HEK293 (cell line): Measurements from ENCODE around the gene RNF217.

Source experiments
- GLIS2 ChIP-seq: fragments of 450-650 bp; formaldehyde crosslinking; IDR thresholded peaks from 2 replicates; pipeline ENCODE4 v1.5.1; 2016; ENCODE audit warnings: missing biosample characterization, missing genetic modification characterization
- HOXA7 ChIP-seq: sonication (generic); formaldehyde crosslinking; IDR thresholded peaks from 2 replicates; pipeline ENCODE4 v1.8.1; 2022; ENCODE audit warnings: missing genetic modification reagents, borderline replicate concordance
- INSM2 ChIP-seq: fragments of 450-650 bp; formaldehyde crosslinking; IDR thresholded peaks from 2 replicates; pipeline ENCODE4 v1.5.1; 2016; ENCODE audit warnings: missing biosample characterization, missing genetic modification characterization
- PRDM1 ChIP-seq: fragments of 450-650 bp; formaldehyde crosslinking; IDR thresholded peaks from 2 replicates; pipeline ENCODE4; 2016; ENCODE audit warnings: missing biosample characterization, missing genetic modification characterization
- PRDM4 ChIP-seq: fragments of 450-650 bp; formaldehyde crosslinking; IDR thresholded peaks from 2 replicates; pipeline ENCODE4 v1.5.1; 2017; ENCODE audit warnings: missing biosample characterization, missing genetic modification characterization
- SETDB1 ChIP-seq: IDR thresholded peaks from one replicate; pipeline ENCODE4 v1.6.1; 2017; ENCODE audit warnings: mild to moderate bottlenecking, low read length, moderate library complexity, mixed read lengths; ENCODE audit not compliant: insufficient read length
- SP7 ChIP-seq: fragments of 450-650 bp; formaldehyde crosslinking; IDR thresholded peaks from 2 replicates; pipeline ENCODE4 v1.5.1; 2016; ENCODE audit warnings: missing biosample characterization, missing genetic modification characterization
- ZNF133 ChIP-seq: fragments of 450-650 bp; formaldehyde crosslinking; IDR thresholded peaks from 2 replicates; pipeline ENCODE4 v1.5.1; 2016; ENCODE audit warnings: missing biosample characterization, missing genetic modification characterization
- ZNF155 ChIP-seq: fragments of 450-650 bp; formaldehyde crosslinking; IDR thresholded peaks from 2 replicates; pipeline ENCODE4 v1.5.1; 2016; ENCODE audit warnings: missing biosample characterization, missing genetic modification characterization
- ZNF175 ChIP-seq: fragments of 450-650 bp; formaldehyde crosslinking; IDR thresholded peaks from 2 replicates; pipeline ENCODE4 v1.5.1; 2016; ENCODE audit warnings: missing biosample characterization, missing genetic modification characterization
- ZNF19 ChIP-seq: fragments of 450-650 bp; formaldehyde crosslinking; IDR thresholded peaks from 2 replicates; pipeline ENCODE4; 2016; ENCODE audit warnings: missing biosample characterization, missing genetic modification characterization, low read depth
- ZNF211 ChIP-seq: fragments of 450-650 bp; formaldehyde crosslinking; IDR thresholded peaks from 2 replicates; pipeline ENCODE4 v1.5.1; 2016; ENCODE audit warnings: low read depth, missing biosample characterization, missing genetic modification characterization
- ZNF311 ChIP-seq: fragments of 450-650 bp; formaldehyde crosslinking; IDR thresholded peaks from 2 replicates; pipeline ENCODE4 v1.5.1; 2017; ENCODE audit warnings: missing biosample characterization, missing genetic modification characterization, borderline replicate concordance
- ZNF362 ChIP-seq: fragments of 450-650 bp; formaldehyde crosslinking; IDR thresholded peaks from 2 replicates; pipeline ENCODE4 v1.5.1; 2016; ENCODE audit warnings: missing biosample characterization, missing genetic modification characterization
- ZNF37A ChIP-seq: fragments of 450-650 bp; IDR thresholded peaks from 2 replicates; pipeline ENCODE4 v1.5.1; 2018; ENCODE audit warnings: missing biosample characterization, missing genetic modification characterization
- ZNF404 ChIP-seq: fragments of 450-650 bp; formaldehyde crosslinking; IDR thresholded peaks from 2 replicates; pipeline ENCODE4 v1.5.1; 2017; ENCODE audit warnings: missing biosample characterization, missing genetic modification characterization
- ZNF473 ChIP-seq: fragments of 450-650 bp; formaldehyde crosslinking; IDR thresholded peaks from 2 replicates; pipeline ENCODE4 v1.5.1; 2017; ENCODE audit warnings: missing biosample characterization, missing genetic modification characterization
- ZNF48 ChIP-seq: fragments of 450-650 bp; formaldehyde crosslinking; IDR thresholded peaks from 2 replicates; pipeline ENCODE4 v1.5.1; 2016; ENCODE audit warnings: missing biosample characterization, missing genetic modification characterization
- ZNF488 ChIP-seq: fragments of 450-650 bp; formaldehyde crosslinking; IDR thresholded peaks from 2 replicates; pipeline ENCODE4 v1.5.1; 2016; ENCODE audit warnings: missing biosample characterization, missing genetic modification characterization
- ZNF596 ChIP-seq: fragments of 450-650 bp; IDR thresholded peaks from 2 replicates; pipeline ENCODE4 v1.5.0; 2018; ENCODE audit warnings: missing biosample characterization, mild to moderate bottlenecking, missing genetic modification characterization, moderate library complexity
- ZNF677 ChIP-seq: fragments of 450-650 bp; IDR thresholded peaks from 2 replicates; pipeline ENCODE4 v1.5.0; 2018; ENCODE audit warnings: missing biosample characterization, mild to moderate bottlenecking, missing genetic modification characterization, moderate library complexity
- ZNF692 ChIP-seq: fragments of 450-650 bp; formaldehyde crosslinking; IDR thresholded peaks from 2 replicates; pipeline ENCODE4 v1.5.1; 2016; ENCODE audit warnings: missing biosample characterization, missing genetic modification characterization
- ZNF76 ChIP-seq: fragments of 450-650 bp; formaldehyde crosslinking; IDR thresholded peaks from 2 replicates; pipeline ENCODE4; 2016; ENCODE audit warnings: low read depth, missing biosample characterization, missing genetic modification characterization, borderline replicate concordance
- TF ChIP-seq, protein P1 (sequence below): fragments of 450-650 bp; formaldehyde crosslinking; IDR thresholded peaks from 2 replicates; pipeline ENCODE4 v1.5.1; 2016; ENCODE audit warnings: missing biosample characterization, missing genetic modification characterization
- TF ChIP-seq, protein P2 (sequence below): fragments of 450-650 bp; formaldehyde crosslinking; IDR thresholded peaks from 2 replicates; pipeline ENCODE4 v1.5.1; 2016; ENCODE audit warnings: missing biosample characterization, missing genetic modification characterization
- TF ChIP-seq, protein P3 (sequence below): fragments of 450-650 bp; formaldehyde crosslinking; IDR thresholded peaks from 2 replicates; pipeline ENCODE4 v1.5.1; 2017; ENCODE audit warnings: missing biosample characterization, mild to moderate bottlenecking, missing genetic modification characterization, moderate library complexity

The RNF217 gene

GRCh38 chr6:124961777-124962638, at the start of gene RNF217 (continued):
- TF ChIP-seq ZNF692 (tag by site-specific recombination) (0 out of 2 replicates have a peak, but pooled peaks have one; percentile 26), ZNF155 (tag by site-specific recombination) (no peak), HOXA7 (CRISPR knock-in tag) (no peak), INSM2 (tag by site-specific recombination) (0 out of 2 replicates have a peak, but pooled peaks have one; percentile 20), ZNF37A (tag by site-specific recombination) (no peak), ZNF473 (no peak), ZNF488 (tag by site-specific recombination) (no peak), ZNF19 (no peak), ZNF76 (tag by site-specific recombination) (0 out of 2 replicates have a peak, but pooled peaks have one; percentile 37), GLIS2 (tag by site-specific recombination) (peak; percentile 77), ZNF48 (tag by site-specific recombination) (no peak), PRDM1 (tag by site-specific recombination) (no peak), ZNF211 (no peak), ZNF677 (no peak), SP7 (tag by site-specific recombination) (peak; percentile 30), ZNF404 (tag by site-specific recombination) (no peak), SETDB1 (no peak), ZNF133 (tag by site-specific recombination) (no peak), ZNF362 (tag by site-specific recombination) (no peak), ZNF175 (tag by site-specific recombination) (no peak), PRDM4 (tag by site-specific recombination) (no peak), ZNF311 (tag by site-specific recombination) (no peak), ZNF596 (tag by site-specific recombination) (peak; percentile 59)
- TF ChIP-seq, protein P1, sequence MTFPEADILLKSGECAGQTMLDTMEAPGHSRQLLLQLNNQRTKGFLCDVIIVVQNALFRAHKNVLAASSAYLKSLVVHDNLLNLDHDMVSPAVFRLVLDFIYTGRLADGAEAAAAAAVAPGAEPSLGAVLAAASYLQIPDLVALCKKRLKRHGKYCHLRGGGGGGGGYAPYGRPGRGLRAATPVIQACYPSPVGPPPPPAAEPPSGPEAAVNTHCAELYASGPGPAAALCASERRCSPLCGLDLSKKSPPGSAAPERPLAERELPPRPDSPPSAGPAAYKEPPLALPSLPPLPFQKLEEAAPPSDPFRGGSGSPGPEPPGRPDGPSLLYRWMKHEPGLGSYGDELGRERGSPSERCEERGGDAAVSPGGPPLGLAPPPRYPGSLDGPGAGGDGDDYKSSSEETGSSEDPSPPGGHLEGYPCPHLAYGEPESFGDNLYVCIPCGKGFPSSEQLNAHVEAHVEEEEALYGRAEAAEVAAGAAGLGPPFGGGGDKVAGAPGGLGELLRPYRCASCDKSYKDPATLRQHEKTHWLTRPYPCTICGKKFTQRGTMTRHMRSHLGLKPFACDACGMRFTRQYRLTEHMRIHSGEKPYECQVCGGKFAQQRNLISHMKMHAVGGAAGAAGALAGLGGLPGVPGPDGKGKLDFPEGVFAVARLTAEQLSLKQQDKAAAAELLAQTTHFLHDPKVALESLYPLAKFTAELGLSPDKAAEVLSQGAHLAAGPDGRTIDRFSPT, result peak; percentile 50; the same call in 1 of the 2 replicates
- TF ChIP-seq, protein P2, sequence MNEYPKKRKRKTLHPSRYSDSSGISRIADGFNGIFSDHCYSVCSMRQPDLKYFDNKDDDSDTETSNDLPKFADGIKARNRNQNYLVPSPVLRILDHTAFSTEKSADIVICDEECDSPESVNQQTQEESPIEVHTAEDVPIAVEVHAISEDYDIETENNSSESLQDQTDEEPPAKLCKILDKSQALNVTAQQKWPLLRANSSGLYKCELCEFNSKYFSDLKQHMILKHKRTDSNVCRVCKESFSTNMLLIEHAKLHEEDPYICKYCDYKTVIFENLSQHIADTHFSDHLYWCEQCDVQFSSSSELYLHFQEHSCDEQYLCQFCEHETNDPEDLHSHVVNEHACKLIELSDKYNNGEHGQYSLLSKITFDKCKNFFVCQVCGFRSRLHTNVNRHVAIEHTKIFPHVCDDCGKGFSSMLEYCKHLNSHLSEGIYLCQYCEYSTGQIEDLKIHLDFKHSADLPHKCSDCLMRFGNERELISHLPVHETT (tag by site-specific recombination), result no peak
- TF ChIP-seq, protein P3, sequence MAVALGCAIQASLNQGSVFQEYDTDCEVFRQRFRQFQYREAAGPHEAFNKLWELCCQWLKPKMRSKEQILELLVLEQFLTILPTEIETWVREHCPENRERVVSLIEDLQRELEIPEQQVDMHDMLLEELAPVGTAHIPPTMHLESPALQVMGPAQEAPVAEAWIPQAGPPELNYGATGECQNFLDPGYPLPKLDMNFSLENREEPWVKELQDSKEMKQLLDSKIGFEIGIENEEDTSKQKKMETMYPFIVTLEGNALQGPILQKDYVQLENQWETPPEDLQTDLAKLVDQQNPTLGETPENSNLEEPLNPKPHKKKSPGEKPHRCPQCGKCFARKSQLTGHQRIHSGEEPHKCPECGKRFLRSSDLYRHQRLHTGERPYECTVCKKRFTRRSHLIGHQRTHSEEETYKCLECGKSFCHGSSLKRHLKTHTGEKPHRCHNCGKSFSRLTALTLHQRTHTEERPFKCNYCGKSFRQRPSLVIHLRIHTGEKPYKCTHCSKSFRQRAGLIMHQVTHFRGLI (tag by site-specific recombination), result no peak
